NT2/D1 (cell line): Measurements from ENCODE around the gene ATP5PO.

Source experiments
- SUZ12 ChIP-seq: IDR thresholded peaks from 2 replicates; pipeline ENCODE4 v1.6.1; 2011; ENCODE audit not compliant: insufficient read length, insufficient read depth; ENCODE audit errors: extremely low read depth
- YY1 ChIP-seq: IDR thresholded peaks from 2 replicates; pipeline ENCODE4 v1.6.1; 2011; ENCODE audit not compliant: insufficient read length, insufficient read depth
- ZNF274 ChIP-seq: IDR thresholded peaks from 2 replicates; pipeline ENCODE4 v1.6.1; 2011; ENCODE audit warnings: mild to moderate bottlenecking, low read depth, low read length

DNA sequence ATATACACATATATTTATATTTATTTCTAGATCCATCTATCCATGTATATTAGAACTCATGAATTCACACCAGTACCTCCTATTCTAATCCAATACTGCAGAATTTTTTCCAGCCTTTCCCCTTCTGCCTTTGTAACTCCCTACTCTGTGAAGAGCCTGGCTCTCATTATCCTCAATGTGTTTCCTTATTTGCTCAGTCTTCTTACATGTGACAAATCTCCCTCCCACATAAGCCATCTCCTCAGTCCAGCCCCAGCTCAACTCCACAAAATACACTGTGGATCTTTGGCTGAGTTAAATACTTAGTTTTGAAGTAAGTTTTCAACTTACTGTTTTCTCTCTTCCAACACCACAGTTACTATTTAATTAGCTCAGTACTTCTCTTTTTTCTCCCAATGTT lies 45.7 kb downstream of the ATP5PO start:
- TF ChIP-seq YY1 (no peak), SUZ12 (no peak), ZNF274 (no peak)
